Measurements from ENCODE around the gene GABARAPL1. TPM values are rescaled to one million over a fixed set of nuclear protein-coding genes. Genes with fewer than 3 reads are reported as not detected.
A peak's percentile ranks its signal among the peaks of the same experiment; 100 is the strongest.
"Not testable (repeated sequence)": the region's sequence is repeated elsewhere in the genome, so short reads cannot be mapped to it uniquely, and the experiment has no call there.

Gene GABARAPL1
- total RNA-seq, 1 donor from 2014 or later: 108 TPM

GRCh38 chr12:10190558-10191388 lies 21.9 kb upstream of the GABARAPL1 start:
- no peak overlapping the region for H3K27ac ChIP-seq
- DNase-seq: peak; percentile 59
- intact Hi-C loops (cut with DNase I): no loop called here
- no peaks in the 10 kb centered on the region for H3K27me3 ChIP-seq (ENCODE audit: low read depth)
- no peak overlapping the region for H3K4me3 ChIP-seq
- H3K9me3 ChIP-seq: no peaks in the 10 kb centered on the region
- H3K36me3 ChIP-seq: no peaks in the 10 kb centered on the region
- TF ChIP-seq, protein P1, sequence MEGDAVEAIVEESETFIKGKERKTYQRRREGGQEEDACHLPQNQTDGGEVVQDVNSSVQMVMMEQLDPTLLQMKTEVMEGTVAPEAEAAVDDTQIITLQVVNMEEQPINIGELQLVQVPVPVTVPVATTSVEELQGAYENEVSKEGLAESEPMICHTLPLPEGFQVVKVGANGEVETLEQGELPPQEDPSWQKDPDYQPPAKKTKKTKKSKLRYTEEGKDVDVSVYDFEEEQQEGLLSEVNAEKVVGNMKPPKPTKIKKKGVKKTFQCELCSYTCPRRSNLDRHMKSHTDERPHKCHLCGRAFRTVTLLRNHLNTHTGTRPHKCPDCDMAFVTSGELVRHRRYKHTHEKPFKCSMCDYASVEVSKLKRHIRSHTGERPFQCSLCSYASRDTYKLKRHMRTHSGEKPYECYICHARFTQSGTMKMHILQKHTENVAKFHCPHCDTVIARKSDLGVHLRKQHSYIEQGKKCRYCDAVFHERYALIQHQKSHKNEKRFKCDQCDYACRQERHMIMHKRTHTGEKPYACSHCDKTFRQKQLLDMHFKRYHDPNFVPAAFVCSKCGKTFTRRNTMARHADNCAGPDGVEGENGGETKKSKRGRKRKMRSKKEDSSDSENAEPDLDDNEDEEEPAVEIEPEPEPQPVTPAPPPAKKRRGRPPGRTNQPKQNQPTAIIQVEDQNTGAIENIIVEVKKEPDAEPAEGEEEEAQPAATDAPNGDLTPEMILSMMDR (IDR thresholded peaks at IDR 0.05): peak; percentile 83
- ATAC-seq: peak; percentile 93 to 94
- H3K4me1 ChIP-seq: no peaks in the 10 kb centered on the region

DNA sequence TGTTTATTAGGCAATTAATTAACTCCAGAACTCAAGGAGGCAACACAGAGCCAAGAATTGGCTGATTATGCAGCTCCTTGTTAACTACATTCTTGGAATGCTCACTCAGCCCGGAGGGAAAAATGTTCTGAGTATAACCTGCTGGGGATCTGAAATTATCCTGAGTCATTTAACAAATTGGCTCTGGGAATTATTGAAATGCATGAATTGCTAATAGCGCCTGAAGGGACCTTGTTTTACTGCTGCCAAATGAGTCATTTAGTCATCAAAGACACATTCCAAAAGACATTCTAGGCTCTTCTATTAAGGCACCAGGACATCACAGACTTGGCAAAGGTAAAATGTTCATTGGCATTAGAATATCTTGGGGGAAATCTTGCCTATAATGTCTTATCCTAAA lies 20.8 kb upstream of the GABARAPL1 start:
- TF ChIP-seq, protein P1 (IDR thresholded peaks at IDR 0.05): no peak
- Histone ChIP-seq H3K36me3 (no peaks in the 10 kb centered on the region), H3K4me3 (no peak overlapping the region), H3K27me3 (ENCODE audit: low read depth) (no peaks in the 10 kb centered on the region), H3K4me1 (no peaks in the 10 kb centered on the region), H3K27ac (no peak overlapping the region), H3K9me3 (no peaks in the 10 kb centered on the region)
- DNase-seq (no peak), ATAC-seq (peak in 1 of 2 donors; percentile 9)
- intact Hi-C loops (cut with DNase I): no loop called here

DNA sequence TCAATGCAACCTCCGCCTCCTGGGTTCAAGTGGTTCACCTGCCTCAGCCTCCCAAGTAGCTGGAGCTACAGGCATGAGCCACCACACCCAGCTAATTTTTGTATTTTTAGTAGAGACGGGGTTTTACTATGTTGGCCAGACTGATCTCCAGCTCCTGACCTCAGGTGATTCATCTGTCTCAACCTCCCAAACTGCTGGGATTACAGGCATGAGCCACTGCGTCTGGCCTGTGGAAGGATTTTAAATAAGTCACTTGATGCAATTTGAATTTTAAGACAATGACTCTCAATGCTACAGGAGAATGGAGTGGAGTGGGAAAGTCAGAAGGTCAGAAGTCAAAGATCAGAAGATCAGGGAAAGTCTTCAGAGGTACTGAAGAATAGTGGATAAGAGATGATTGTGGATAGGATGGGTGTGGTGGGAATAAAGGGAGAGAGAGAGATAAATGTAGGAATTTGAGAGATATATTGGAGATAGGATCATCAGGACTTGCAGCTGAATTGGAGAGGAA lies 18.5 kb upstream of the GABARAPL1 start:
- Histone ChIP-seq H3K4me3 (no peak overlapping the region), H3K4me1 (no peaks in the 10 kb centered on the region), H3K36me3 (no peaks in the 10 kb centered on the region), H3K27ac (no peak overlapping the region), H3K27me3 (ENCODE audit: low read depth) (no peaks in the 10 kb centered on the region), H3K9me3 (no peaks in the 10 kb centered on the region)
- DNase-seq (no peak), ATAC-seq (no peak)
- intact Hi-C loops (cut with DNase I): no loop called here
- TF ChIP-seq, protein P1 (IDR thresholded peaks at IDR 0.05): no peak

DNA sequence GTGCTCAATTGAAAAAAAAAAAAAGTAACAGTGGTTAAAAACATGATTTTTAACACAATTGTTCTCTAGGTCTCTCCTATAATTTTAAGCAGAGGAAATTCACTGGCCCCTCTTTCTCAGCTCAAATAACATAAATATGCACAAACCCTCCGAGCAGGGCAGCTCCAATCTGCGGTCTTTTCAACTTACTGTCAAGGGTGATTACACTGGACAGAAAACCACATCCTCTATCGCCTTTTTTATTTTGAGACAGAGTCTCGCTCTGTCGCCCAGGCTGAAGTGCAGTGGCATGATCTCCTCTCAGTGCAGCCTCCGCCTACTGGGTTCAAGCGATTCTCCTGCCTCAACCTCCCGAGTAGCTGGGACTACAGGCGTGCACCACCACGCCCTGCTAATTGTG lies 16.5 kb upstream of the GABARAPL1 start:
- DNase-seq (no peak), ATAC-seq (no peak)
- no peaks in the 10 kb centered on the region for H3K36me3 ChIP-seq
- TF ChIP-seq, protein P1 (IDR thresholded peaks at IDR 0.05): no peak
- intact Hi-C loops (cut with DNase I): no loop called here
- no peaks in the 10 kb centered on the region for H3K4me1 ChIP-seq
- H3K27ac ChIP-seq: no peak overlapping the region
- no peaks in the 10 kb centered on the region for H3K27me3 ChIP-seq (ENCODE audit: low read depth)
- H3K4me3 ChIP-seq: no peak overlapping the region
- H3K9me3 ChIP-seq: no peaks in the 10 kb centered on the region

- H3K27ac ChIP-seq: no peak overlapping the region
- ATAC-seq: no peak
- no peak overlapping the region for H3K4me3 ChIP-seq
- H3K4me1 ChIP-seq: no peaks in the 10 kb centered on the region
- TF ChIP-seq, protein P1 (IDR thresholded peaks at IDR 0.05): no peak
- no peaks in the 10 kb centered on the region for H3K36me3 ChIP-seq
- no peaks in the 10 kb centered on the region for H3K27me3 ChIP-seq (ENCODE audit: low read depth)
- intact Hi-C loops (cut with DNase I): no loop called here
- no peaks in the 10 kb centered on the region for H3K9me3 ChIP-seq
- DNase-seq: no peak
These were observed 14.8 kb upstream of the GABARAPL1 start for GRCh38 chr12:10197879-10198278.

DNA sequence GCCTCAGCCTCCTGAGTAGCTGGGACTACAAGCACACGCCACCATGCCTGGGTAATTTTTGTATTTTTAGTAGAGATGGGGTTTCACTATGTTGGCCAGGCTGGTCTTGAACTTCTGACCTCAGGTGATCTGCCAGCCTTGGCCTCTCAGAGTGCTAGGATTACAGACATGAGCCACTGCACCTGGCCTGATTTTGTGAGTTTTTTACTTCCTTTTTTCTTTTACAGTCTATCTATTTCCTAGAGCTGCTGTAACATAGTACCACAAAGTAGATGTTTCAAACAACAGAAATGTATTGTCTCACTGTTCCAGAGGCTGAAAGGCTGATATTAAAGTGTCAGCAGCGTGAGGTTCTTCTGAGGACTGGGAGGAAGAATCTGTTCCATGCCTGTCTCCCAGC lies 8.2 kb upstream of the GABARAPL1 start:
- ATAC-seq: not testable (repeated sequence)

More for the DNA sequence above, 8.2 kb upstream of the GABARAPL1 start:
- H3K27me3 ChIP-seq (ENCODE audit: low read depth); DNase-seq; H3K4me1 ChIP-seq; intact Hi-C loops (cut with DNase I); H3K27ac ChIP-seq; H3K36me3 ChIP-seq; H3K4me3 ChIP-seq; H3K9me3 ChIP-seq: not testable (repeated sequence)
